Stimulated activated naive CD8-positive, alpha-beta T cell treated with anti-CD3 and anti-CD28 coated beads, Interleukin-15, Interleukin-2, amounts not matched to agents 100 ng/mL and 50 ng/mL, for 24 hours (primary cell): ENCODE data around the gene GAPDH.
A peak's percentile ranks its signal among the peaks of the same experiment; 100 is the strongest.
"Not testable (repeated sequence)": the region's sequence is repeated elsewhere in the genome, so short reads cannot be mapped to it uniquely, and the experiment has no call there.

Experiments used
- H3K27ac Mint-ChIP-seq: one replicate; pipeline ENCODE4 v1.8.0; 2021; ENCODE audit warnings: mild to moderate bottlenecking, mixed read lengths
- H3K27me3 Mint-ChIP-seq: one replicate; pipeline ENCODE4 v1.8.0; 2021; ENCODE audit warnings: mixed read lengths
- H3K36me3 Mint-ChIP-seq: one replicate; pipeline ENCODE4 v1.8.0; 2021; ENCODE audit warnings: low read depth, mixed read lengths
- H3K4me1 Mint-ChIP-seq: one replicate; pipeline ENCODE4 v1.8.0; 2021; ENCODE audit warnings: low read depth, mixed read lengths
- H3K4me3 Mint-ChIP-seq: one replicate; pipeline ENCODE4 v1.8.0; 2021; ENCODE audit warnings: mild to moderate bottlenecking, mixed read lengths
- H3K9me3 Mint-ChIP-seq: one replicate; pipeline ENCODE4 v1.8.0; 2021; ENCODE audit warnings: mixed read lengths

Gene GAPDH

GRCh38 chr12:6548556-6548955 lies 14.2 kb downstream of the GAPDH start:
- no peaks in the 10 kb centered on the region for H3K9me3 Mint-ChIP-seq
- H3K4me1 Mint-ChIP-seq = peaks cover 12% of the 10 kb centered on the region
- H3K4me3 Mint-ChIP-seq = no peak overlapping the region
- H3K27ac Mint-ChIP-seq = no peak overlapping the region
- H3K36me3 Mint-ChIP-seq = peaks cover 22% of the 10 kb centered on the region
- H3K27me3 Mint-ChIP-seq = no peaks in the 10 kb centered on the region

GRCh38 chr12:6548966-6549683 lies 14.8 kb downstream of the GAPDH start:
- Mint-ChIP-seq H3K36me3 (peaks cover 22% of the 10 kb centered on the region), H3K4me3 (no peak overlapping the region), H3K4me1 (peaks cover 18% of the 10 kb centered on the region), H3K27me3 (no peaks in the 10 kb centered on the region), H3K9me3 (no peaks in the 10 kb centered on the region), H3K27ac (no peak overlapping the region)

GRCh38 chr12:6549684-6550151 lies 15.4 kb downstream of the GAPDH start:
- peaks cover 24% of the 10 kb centered on the region for H3K4me1 Mint-ChIP-seq
- H3K9me3 Mint-ChIP-seq = no peaks in the 10 kb centered on the region
- no peaks in the 10 kb centered on the region for H3K27me3 Mint-ChIP-seq
- H3K27ac Mint-ChIP-seq = no peak overlapping the region
- H3K36me3 Mint-ChIP-seq = peaks cover 22% of the 10 kb centered on the region
- H3K4me3 Mint-ChIP-seq = no peak overlapping the region

GRCh38 chr12:6550294-6551062 lies 16.2 kb downstream of the GAPDH start:
- Mint-ChIP-seq H3K4me1 (peaks cover 29% of the 10 kb centered on the region), H3K27ac (no peak overlapping the region), H3K4me3 (no peak overlapping the region), H3K9me3 (no peaks in the 10 kb centered on the region), H3K36me3 (peaks cover 27% of the 10 kb centered on the region), H3K27me3 (no peaks in the 10 kb centered on the region)

GRCh38 chr12:6551063-6551461 lies 16.7 kb downstream of the GAPDH start:
- H3K4me3 Mint-ChIP-seq = no peak overlapping the region
- no peak overlapping the region for H3K27ac Mint-ChIP-seq
- no peaks in the 10 kb centered on the region for H3K9me3 Mint-ChIP-seq
- no peaks in the 10 kb centered on the region for H3K27me3 Mint-ChIP-seq
- H3K4me1 Mint-ChIP-seq = peaks cover 29% of the 10 kb centered on the region
- peaks cover 21% of the 10 kb centered on the region for H3K36me3 Mint-ChIP-seq

- peaks cover 31% of the 10 kb centered on the region for H3K4me1 Mint-ChIP-seq
- no peaks in the 10 kb centered on the region for H3K9me3 Mint-ChIP-seq
- peaks cover 20% of the 10 kb centered on the region for H3K36me3 Mint-ChIP-seq
- peak overlapping the region; percentile 11 for H3K27ac Mint-ChIP-seq
- no peaks in the 10 kb centered on the region for H3K27me3 Mint-ChIP-seq
- no peak overlapping the region for H3K4me3 Mint-ChIP-seq
These were observed 17.3 kb downstream of the GAPDH start for GRCh38 chr12:6551496-6552139.

- H3K4me3 Mint-ChIP-seq = no peak overlapping the region
- H3K9me3 Mint-ChIP-seq = no peaks in the 10 kb centered on the region
- H3K36me3 Mint-ChIP-seq = peaks cover 20% of the 10 kb centered on the region
- H3K27me3 Mint-ChIP-seq = no peaks in the 10 kb centered on the region
- H3K4me1 Mint-ChIP-seq = peaks cover 37% of the 10 kb centered on the region
- no peak overlapping the region for H3K27ac Mint-ChIP-seq
These were observed 17.8 kb downstream of the GAPDH start for GRCh38 chr12:6552140-6552551.

GRCh38 chr12:6553051-6553868 lies 18.9 kb downstream of the GAPDH start:
- Mint-ChIP-seq H3K27me3 (no peaks in the 10 kb centered on the region), H3K9me3 (no peaks in the 10 kb centered on the region), H3K27ac (no peak overlapping the region), H3K4me3 (peak overlapping the region; percentile 32), H3K36me3 (peaks cover 13% of the 10 kb centered on the region), H3K4me1 (peaks cover 38% of the 10 kb centered on the region)

GRCh38 chr12:6554168-6555017 lies 20.1 kb downstream of the GAPDH start:
- Mint-ChIP-seq H3K4me1 (peaks cover 38% of the 10 kb centered on the region), H3K27ac (peak overlapping the region; percentile 91), H3K27me3 (no peaks in the 10 kb centered on the region), H3K4me3 (peak overlapping the region; percentile 99), H3K9me3 (no peaks in the 10 kb centered on the region), H3K36me3 (peaks cover 15% of the 10 kb centered on the region)

- Mint-ChIP-seq H3K27me3 (no peaks in the 10 kb centered on the region), H3K4me1 (peaks cover 42% of the 10 kb centered on the region), H3K4me3 (peak overlapping the region; percentile 99), H3K27ac (peak overlapping the region; percentile 91), H3K9me3 (no peaks in the 10 kb centered on the region), H3K36me3 (peaks cover 22% of the 10 kb centered on the region)
These were observed 20.8 kb downstream of the GAPDH start for GRCh38 chr12:6555018-6555691.

- Mint-ChIP-seq H3K4me3 (peak overlapping the region; percentile 99), H3K27ac (peak overlapping the region; percentile 12), H3K36me3 (peaks cover 33% of the 10 kb centered on the region), H3K4me1 (peaks cover 42% of the 10 kb centered on the region)
- not testable (repeated sequence) for H3K27me3 Mint-ChIP-seq, H3K9me3 Mint-ChIP-seq
These were observed 22.1 kb downstream of the GAPDH start for GRCh38 chr12:6556496-6556817.

- no peaks in the 10 kb centered on the region for H3K9me3 Mint-ChIP-seq
- peak overlapping the region; percentile 7 for H3K4me3 Mint-ChIP-seq
- H3K27me3 Mint-ChIP-seq = no peaks in the 10 kb centered on the region
- peaks cover 42% of the 10 kb centered on the region for H3K4me1 Mint-ChIP-seq
- H3K36me3 Mint-ChIP-seq = peaks cover 37% of the 10 kb centered on the region
- peak overlapping the region; percentile 12 for H3K27ac Mint-ChIP-seq
These were observed 22.5 kb downstream of the GAPDH start for GRCh38 chr12:6556857-6557256.

GRCh38 chr12:6558014-6558760 lies 23.9 kb downstream of the GAPDH start:
- H3K4me3 Mint-ChIP-seq, H3K9me3 Mint-ChIP-seq, H3K27me3 Mint-ChIP-seq: not testable (repeated sequence)
- peaks cover 38% of the 10 kb centered on the region for H3K4me1 Mint-ChIP-seq
- H3K27ac Mint-ChIP-seq = peak overlapping the region; percentile 36
- H3K36me3 Mint-ChIP-seq = peaks cover 50% of the 10 kb centered on the region
